ENCODE results near the gene LARP4.

GRCh38 chr12:50387487-50387886, 13.2 kb upstream of the LARP4 start:
- TF ChIP-seq, protein P1, sequence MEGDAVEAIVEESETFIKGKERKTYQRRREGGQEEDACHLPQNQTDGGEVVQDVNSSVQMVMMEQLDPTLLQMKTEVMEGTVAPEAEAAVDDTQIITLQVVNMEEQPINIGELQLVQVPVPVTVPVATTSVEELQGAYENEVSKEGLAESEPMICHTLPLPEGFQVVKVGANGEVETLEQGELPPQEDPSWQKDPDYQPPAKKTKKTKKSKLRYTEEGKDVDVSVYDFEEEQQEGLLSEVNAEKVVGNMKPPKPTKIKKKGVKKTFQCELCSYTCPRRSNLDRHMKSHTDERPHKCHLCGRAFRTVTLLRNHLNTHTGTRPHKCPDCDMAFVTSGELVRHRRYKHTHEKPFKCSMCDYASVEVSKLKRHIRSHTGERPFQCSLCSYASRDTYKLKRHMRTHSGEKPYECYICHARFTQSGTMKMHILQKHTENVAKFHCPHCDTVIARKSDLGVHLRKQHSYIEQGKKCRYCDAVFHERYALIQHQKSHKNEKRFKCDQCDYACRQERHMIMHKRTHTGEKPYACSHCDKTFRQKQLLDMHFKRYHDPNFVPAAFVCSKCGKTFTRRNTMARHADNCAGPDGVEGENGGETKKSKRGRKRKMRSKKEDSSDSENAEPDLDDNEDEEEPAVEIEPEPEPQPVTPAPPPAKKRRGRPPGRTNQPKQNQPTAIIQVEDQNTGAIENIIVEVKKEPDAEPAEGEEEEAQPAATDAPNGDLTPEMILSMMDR (IDR thresholded peaks at IDR 0.05) = no peak
- TF ChIP-seq EP300 (IDR thresholded peaks at IDR 0.05) = no peak

Measured in upper lobe of left lung (tissue), 4 donors.